Breast epithelium (tissue), 4 donors: ENCODE data around the gene SLC38A10. TPM values are rescaled to one million over a fixed set of nuclear protein-coding genes. Genes with fewer than 3 reads are reported as not detected.
A peak's percentile ranks its signal among the peaks of the same experiment; 100 is the strongest.

Experiments used
- DNase-seq, 2 donors: peaks; one replicate each; pipeline ENCODE4 v3.0.0-alpha.2; 2019; ENCODE audit warnings: low spot score in 2 of 2
- H3K27ac ChIP-seq, 2 donors: fragments of 200-600 bp; sonication (generic) in 1 of 2; one replicate each; pipeline ENCODE4 v1.5.1; 2016 to 2019; ENCODE audit warnings: mild to moderate bottlenecking in 1 of 2
- H3K27me3 ChIP-seq, 2 donors: fragments of 200-600 bp; sonication (generic) in 1 of 2; one replicate each; pipeline versions ENCODE4 v1.5.1 to v1.6.0; 2017 to 2019; ENCODE audit warnings: control low read depth in 1 of 2, mild to moderate bottlenecking in 1 of 2
- H3K36me3 ChIP-seq: fragments of 200-600 bp; one replicate; pipeline ENCODE4 v1.5.1; 2019
- H3K4me1 ChIP-seq, 2 donors: fragments of 200-600 bp; sonication (generic); one replicate each; pipeline ENCODE4 v1.5.1; 2016 to 2019; ENCODE audit warnings: control low read depth in 1 of 2
- H3K4me3 ChIP-seq, 3 donors: fragments of 200-600 bp; sonication (generic); 1 replicate in 2 of 3; 2 replicates in 1 of 3; pipeline ENCODE4 v1.5.1; 2016 to 2019; ENCODE audit warnings: mild to moderate bottlenecking in 3 of 3, moderate library complexity in 2 of 3
- H3K9me3 ChIP-seq, 2 donors: fragments of 200-600 bp; sonication (generic) in 1 of 2; one replicate each; pipeline ENCODE4 v1.5.1; 2016 to 2019; ENCODE audit warnings: control low read depth in 1 of 2
- POLR2A ChIP-seq: fragments of 450-650 bp; IDR thresholded peaks from one replicate; pipeline ENCODE4 v1.6.1; 2016; ENCODE audit warnings: antibody characterized with exemption, mild to moderate bottlenecking, moderate library complexity
- POLR2AphosphoS5 ChIP-seq, 3 donors: sonication (generic); formaldehyde crosslinking; IDR thresholded peaks; one replicate each; pipeline ENCODE4 v1.6.1; 2017; ENCODE audit warnings: antibody characterized with exemption in 3 of 3
- intact Hi-C: fragments of 100-400 bp; cut with DNase I; formaldehyde crosslinking; loops from one replicate; pipeline ENCODE4 v1.15.1; 2023; ENCODE audit warnings: low total_unique reads
- total RNA-seq, 3 donors: library from RNA; depleted of rRNA; stranded (reverse); fragments of >200 nt; gene quantifications; one replicate each; pipeline ENCODE4 v1.1.0, GENCODE V29; 2016
- TF ChIP-seq, protein P1 (sequence below), 3 donors: fragments of 450-650 bp; IDR thresholded peaks; one replicate each; pipeline ENCODE4 v1.5.1; 2016 to 2017; ENCODE audit warnings: antibody characterized with exemption in 3 of 3, mild to moderate bottlenecking in 3 of 3, moderate library complexity in 3 of 3

The SLC38A10 gene
- total RNA-seq, 3 donors from 2014 or later, result 52.4 to 104 (median 85.2) TPM

DNA sequence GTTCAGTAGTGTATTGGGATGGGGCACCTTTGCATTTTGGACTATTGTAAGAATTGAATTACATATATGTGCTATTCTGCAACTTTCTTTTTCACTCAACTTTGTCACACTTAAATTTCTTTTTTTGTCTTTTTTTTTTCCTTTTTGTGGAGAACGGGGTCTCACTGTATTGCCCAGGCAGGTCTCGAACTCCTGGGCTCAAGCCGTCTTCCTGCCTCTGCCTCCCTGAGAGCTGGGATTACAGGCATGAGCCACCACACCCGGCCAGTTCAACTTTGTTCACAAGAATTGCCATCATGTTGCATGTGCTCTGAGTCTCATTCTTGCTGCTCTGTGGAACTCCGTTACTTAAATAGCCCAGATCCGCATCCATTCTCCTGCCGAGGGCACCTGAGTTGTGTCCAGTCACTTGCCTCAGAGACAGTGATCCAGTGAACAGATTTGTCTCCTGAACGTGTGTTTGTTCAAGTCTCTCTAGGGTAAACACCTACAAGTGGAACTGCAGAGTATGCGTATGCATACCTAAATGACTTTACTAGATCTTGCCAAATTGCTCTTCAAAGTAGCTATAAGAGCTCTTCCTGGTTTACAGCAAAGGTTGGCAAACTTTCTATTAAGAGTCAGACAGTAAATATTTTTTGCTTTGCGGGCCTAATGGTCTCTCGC lies 3.4 kb upstream of the SLC38A10 start:
- intact Hi-C loops, result no loop called here
- H3K27ac ChIP-seq, result peak overlapping the region; percentile 34 to 55

DNA sequence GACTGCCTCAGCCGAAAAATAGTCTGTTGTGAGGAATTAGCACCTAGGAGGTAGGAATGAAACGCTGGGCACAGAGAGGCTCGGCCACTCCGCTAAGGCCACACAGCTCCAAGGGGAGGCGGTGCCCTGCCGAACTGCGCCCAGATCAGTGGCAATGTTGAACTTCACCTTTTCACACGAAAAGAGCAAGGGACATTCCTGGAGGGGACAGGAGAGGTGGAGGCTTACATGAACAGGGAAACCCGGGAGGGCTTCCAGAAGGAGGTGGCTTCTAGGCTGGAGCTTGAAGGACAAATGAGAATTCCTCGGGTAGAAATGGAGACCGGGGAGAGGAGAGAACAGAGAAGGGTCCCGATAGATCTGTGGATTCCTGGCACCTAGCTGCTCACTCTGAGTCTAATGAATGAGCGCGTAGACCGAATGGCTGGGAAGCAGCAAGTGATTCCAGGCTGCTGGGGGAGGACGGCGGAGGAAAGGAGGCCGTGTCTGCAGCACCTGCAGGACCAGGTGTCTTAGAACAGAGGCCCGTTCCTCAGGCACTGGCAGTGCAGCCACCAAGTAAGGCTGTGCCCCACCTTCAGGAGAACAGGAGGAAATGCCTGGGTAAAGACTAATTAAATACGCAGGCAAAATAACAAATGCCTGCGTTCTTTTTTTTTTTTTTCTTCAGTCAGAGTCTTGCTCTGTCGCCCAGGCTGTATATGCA lies 722 bp upstream of the SLC38A10 start:
- Histone ChIP-seq H3K4me3 (peak overlapping the region; percentile 82 to 97 (median 86)), H3K36me3 (no peaks in the 10 kb centered on the region), H3K27me3 (no peaks in the 10 kb centered on the region), H3K4me1 (peaks cover 0 to 13% of the 10 kb centered on the region in 2 donors), H3K27ac (peak overlapping the region; percentile 91 to 99), H3K9me3 (no peaks in the 10 kb centered on the region)
- intact Hi-C loops, result no loop called here
- TF ChIP-seq POLR2AphosphoS5 (IDR thresholded peaks at IDR 0.05), result no peak
- TF ChIP-seq, protein P1, sequence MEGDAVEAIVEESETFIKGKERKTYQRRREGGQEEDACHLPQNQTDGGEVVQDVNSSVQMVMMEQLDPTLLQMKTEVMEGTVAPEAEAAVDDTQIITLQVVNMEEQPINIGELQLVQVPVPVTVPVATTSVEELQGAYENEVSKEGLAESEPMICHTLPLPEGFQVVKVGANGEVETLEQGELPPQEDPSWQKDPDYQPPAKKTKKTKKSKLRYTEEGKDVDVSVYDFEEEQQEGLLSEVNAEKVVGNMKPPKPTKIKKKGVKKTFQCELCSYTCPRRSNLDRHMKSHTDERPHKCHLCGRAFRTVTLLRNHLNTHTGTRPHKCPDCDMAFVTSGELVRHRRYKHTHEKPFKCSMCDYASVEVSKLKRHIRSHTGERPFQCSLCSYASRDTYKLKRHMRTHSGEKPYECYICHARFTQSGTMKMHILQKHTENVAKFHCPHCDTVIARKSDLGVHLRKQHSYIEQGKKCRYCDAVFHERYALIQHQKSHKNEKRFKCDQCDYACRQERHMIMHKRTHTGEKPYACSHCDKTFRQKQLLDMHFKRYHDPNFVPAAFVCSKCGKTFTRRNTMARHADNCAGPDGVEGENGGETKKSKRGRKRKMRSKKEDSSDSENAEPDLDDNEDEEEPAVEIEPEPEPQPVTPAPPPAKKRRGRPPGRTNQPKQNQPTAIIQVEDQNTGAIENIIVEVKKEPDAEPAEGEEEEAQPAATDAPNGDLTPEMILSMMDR (IDR thresholded peaks at IDR 0.05), result peak; percentile 47 to 65 (median 55)
- DNase-seq, result peak in 1 of 2 donors; percentile 78

More for the DNA sequence above, 3.4 kb upstream of the SLC38A10 start:
- no peak for DNase-seq
- no peak overlapping the region for H3K4me3 ChIP-seq
- no peaks in the 10 kb centered on the region for H3K36me3 ChIP-seq
- peaks cover 0 to 5% of the 10 kb centered on the region in 2 donors for H3K4me1 ChIP-seq
- no peaks in the 10 kb centered on the region for H3K27me3 ChIP-seq
- TF ChIP-seq, protein P1 (IDR thresholded peaks at IDR 0.05), result no peak
- TF ChIP-seq POLR2A (no peak), POLR2AphosphoS5 (IDR thresholded peaks at IDR 0.05) (no peak)
- H3K9me3 ChIP-seq, result no peaks in the 10 kb centered on the region

DNA sequence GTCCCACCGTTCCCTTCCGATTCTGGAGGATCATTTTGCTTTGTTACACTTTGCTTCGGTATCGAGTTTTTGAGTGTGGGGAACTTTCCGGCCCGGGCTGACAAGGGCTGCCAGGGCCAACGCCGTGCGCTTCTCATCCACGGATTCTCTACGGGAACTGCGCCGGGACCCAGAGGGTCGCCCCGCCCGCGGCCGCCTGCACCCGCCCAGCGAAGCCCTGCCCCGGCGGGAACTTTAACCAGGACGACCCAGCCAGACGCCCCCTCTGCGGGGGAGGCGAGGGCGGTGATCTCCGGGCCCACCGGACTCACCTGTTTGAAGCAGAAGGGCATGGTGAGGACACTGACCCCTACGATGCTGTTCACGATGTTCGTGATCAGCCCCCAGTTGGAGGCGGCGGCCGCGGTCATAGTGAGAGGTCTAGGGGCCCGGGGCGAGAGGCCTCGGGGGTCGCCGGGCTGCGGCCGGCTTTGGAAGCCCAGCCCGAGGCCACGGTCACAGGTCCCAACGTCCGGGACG lies 536 bp downstream of the SLC38A10 start:
- no peaks in the 10 kb centered on the region for H3K36me3 ChIP-seq
- H3K4me1 ChIP-seq, result peaks cover 0 to 13% of the 10 kb centered on the region in 2 donors
- H3K4me3 ChIP-seq, result peak overlapping the region; percentile 82 to 97 (median 86)
- H3K27ac ChIP-seq, result peak overlapping the region; percentile 91 to 99
- H3K9me3 ChIP-seq, result no peaks in the 10 kb centered on the region
- intact Hi-C loops, result no loop called here
- H3K27me3 ChIP-seq, result no peaks in the 10 kb centered on the region
- no peak for DNase-seq
- no peak for TF ChIP-seq POLR2AphosphoS5 (IDR thresholded peaks at IDR 0.05)
- TF ChIP-seq, protein P1 (IDR thresholded peaks at IDR 0.05), result no peak
- no peak for TF ChIP-seq POLR2A

DNA sequence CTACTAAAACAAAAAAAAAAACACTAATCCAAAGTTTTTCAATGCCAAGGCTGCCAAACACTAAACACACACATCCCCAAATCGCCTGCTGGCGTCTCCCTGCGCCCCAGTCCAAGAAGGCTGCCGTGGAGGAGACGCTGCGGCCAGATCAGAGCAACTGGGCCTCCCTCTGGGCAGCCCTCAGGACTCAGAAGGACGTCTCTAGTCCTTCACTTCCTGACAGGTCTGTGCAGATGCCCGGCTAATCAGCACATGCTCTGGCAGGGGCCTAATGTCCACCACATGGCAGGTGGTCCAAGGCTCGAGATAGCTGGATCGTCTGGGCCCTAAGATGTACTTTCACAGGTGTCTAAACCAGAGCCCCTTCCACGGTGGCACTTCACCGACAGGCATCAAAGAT lies 2.7 kb downstream of the SLC38A10 start:
- H3K9me3 ChIP-seq, result no peaks in the 10 kb centered on the region
- no peak for TF ChIP-seq POLR2AphosphoS5 (IDR thresholded peaks at IDR 0.05)
- TF ChIP-seq POLR2A, result no peak
- TF ChIP-seq, protein P1 (IDR thresholded peaks at IDR 0.05), result no peak
- DNase-seq, result no peak
- H3K27me3 ChIP-seq, result no peaks in the 10 kb centered on the region
- H3K4me3 ChIP-seq, result no peak overlapping the region
- H3K36me3 ChIP-seq, result no peaks in the 10 kb centered on the region
- intact Hi-C loops, result no loop called here
- peak overlapping the region; percentile 31 to 49 for H3K27ac ChIP-seq
- peaks cover 0 to 13% of the 10 kb centered on the region in 2 donors for H3K4me1 ChIP-seq

DNA sequence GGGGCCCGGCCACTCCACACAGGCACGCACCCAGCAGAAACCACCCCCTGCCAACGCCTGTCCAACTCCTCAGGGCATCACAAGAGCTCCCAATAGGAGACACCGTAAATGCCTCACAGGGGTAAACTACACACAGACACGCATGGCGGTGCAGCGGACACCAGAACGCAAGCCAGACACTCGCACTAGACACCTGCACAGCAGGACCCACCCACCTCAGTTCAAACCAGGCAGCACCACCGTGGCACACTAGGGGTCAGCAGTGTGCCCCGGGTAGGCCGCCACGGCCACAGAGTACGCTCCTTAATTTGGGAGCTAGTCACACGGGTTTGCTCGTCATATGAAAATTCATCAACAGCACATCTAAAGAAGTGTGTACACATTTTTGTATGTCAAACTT lies 3.4 kb downstream of the SLC38A10 start:
- DNase-seq, result peak; percentile 73 to 75
- H3K27ac ChIP-seq, result peak overlapping the region in 1 of 2 donors; percentile 31
- H3K36me3 ChIP-seq, result no peaks in the 10 kb centered on the region
- no peaks in the 10 kb centered on the region for H3K27me3 ChIP-seq
- intact Hi-C loops, result no loop called here
- H3K4me1 ChIP-seq, result peaks cover 0 to 13% of the 10 kb centered on the region in 2 donors
- no peaks in the 10 kb centered on the region for H3K9me3 ChIP-seq
- TF ChIP-seq POLR2AphosphoS5 (IDR thresholded peaks at IDR 0.05) (peak in 1 of 3 donors; percentile 19), POLR2A (no peak)
- TF ChIP-seq, protein P1 (IDR thresholded peaks at IDR 0.05), result peak; percentile 61 to 81 (median 63)
- no peak overlapping the region for H3K4me3 ChIP-seq
